SU-DHL-6 (cell line): ENCODE data around the gene CEACAM20.

Experiments used
- H2AFZ ChIP-seq: fragments of 200-600 bp; sonication (generic); 2 replicates; pipeline ENCODE4 v1.6.1; 2014; ENCODE audit warnings: low read depth, mild to moderate bottlenecking, moderate library complexity, mixed read lengths, antibody characterized with exemption, low read length; ENCODE audit not compliant: severe bottlenecking
- H3F3A ChIP-seq: fragments of 200-600 bp; shearing (Covaris generic); 2 replicates; pipeline ENCODE4 v1.6.0; 2016; ENCODE audit warnings: antibody characterized with exemption, mild to moderate bottlenecking; ENCODE audit not compliant: insufficient read depth
- H3K27ac ChIP-seq: fragments of 200-600 bp; sonication (generic); 2 replicates; pipeline ENCODE4 v1.5.1; 2016; ENCODE audit warnings: low read depth, mild to moderate bottlenecking, low read length, moderate library complexity, mixed read lengths
- H3K27me3 ChIP-seq: fragments of 200-600 bp; sonication (generic), shearing (Covaris generic); 2 replicates; pipeline ENCODE4 v1.6.0; 2014; ENCODE audit warnings: mild to moderate bottlenecking, low read length
- H3K36me3 ChIP-seq: fragments of 200-600 bp; sonication (generic); 2 replicates; pipeline ENCODE4 v1.6.1; 2014; ENCODE audit warnings: mild to moderate bottlenecking, low read length, mixed read lengths
- H3K4me2 ChIP-seq: fragments of 300-600, 200-600 bp; shearing (Covaris generic), sonication (generic); 2 replicates; pipeline ENCODE4 v1.6.0; 2014; ENCODE audit warnings: low read length, low read depth, mild to moderate bottlenecking; ENCODE audit not compliant: poor library complexity, severe bottlenecking
- H3K4me3 ChIP-seq: fragments of 200-600 bp; sonication (generic); 2 replicates; pipeline ENCODE4 v1.5.1; 2014; ENCODE audit warnings: antibody characterized with exemption, low read length, mild to moderate bottlenecking, mixed read lengths; ENCODE audit not compliant: insufficient read depth, poor library complexity, severe bottlenecking
- H3K79me2 ChIP-seq: fragments of 200-600 bp; sonication (generic); 2 replicates; pipeline ENCODE4 v1.6.1; 2014; ENCODE audit warnings: mild to moderate bottlenecking, low read length, moderate library complexity; ENCODE audit not compliant: insufficient read depth
- H3K9ac ChIP-seq: fragments of 200-600 bp; sonication (generic); 2 replicates; pipeline ENCODE4 v1.7.0; 2014; ENCODE audit warnings: mild to moderate bottlenecking, low read length
- H3K9me2 ChIP-seq: fragments of 200-600 bp; sonication (generic); replicated peaks from 2 replicates; pipeline ENCODE4 v1.6.1; 2014; ENCODE audit warnings: low read length; ENCODE audit not compliant: insufficient read depth
- H3K9me3 ChIP-seq: fragments of 200-600 bp; sonication (generic); 2 replicates; pipeline ENCODE4 v1.6.1; 2014; ENCODE audit warnings: low read length, mixed read lengths; ENCODE audit not compliant: insufficient read depth
- H4K20me1 ChIP-seq: fragments of 200-600 bp; sonication (generic); 2 replicates; pipeline ENCODE4 v1.6.1; 2014; ENCODE audit warnings: low read depth, mild to moderate bottlenecking, antibody characterized with exemption, low read length, moderate library complexity, mixed read lengths
- CTCF ChIP-seq: fragments of 200-600 bp; sonication (generic); IDR thresholded peaks from one replicate; pipeline ENCODE4 v1.5.1; 2017; ENCODE audit warnings: antibody characterized with exemption, mild to moderate bottlenecking, low read length, moderate library complexity; ENCODE audit not compliant: insufficient read depth, poor library complexity, severe bottlenecking
- EZH2phosphoT487 ChIP-seq: fragments of 200-600 bp; sonication (generic), shearing (Covaris generic); conservative IDR thresholded peaks from 2 replicates; pipeline ENCODE4 v1.6.1; 2018; ENCODE audit warnings: mild to moderate bottlenecking, antibody characterized with exemption, low read length, moderate library complexity, mixed read lengths

The CEACAM20 gene

GRCh38 chr19:44573183-44573582 lies 43.7 kb upstream of the CEACAM20 start:
- H2AFZ ChIP-seq = no peak overlapping the region
- no peak overlapping the region for H3K4me3 ChIP-seq
- H3K9me2 ChIP-seq = no peaks in the 10 kb centered on the region
- H3K4me2 ChIP-seq = no peak overlapping the region
- no peak overlapping the region for H3K9ac ChIP-seq
- no peak overlapping the region for H3K27ac ChIP-seq
- no peaks in the 10 kb centered on the region for H3K36me3 ChIP-seq
- TF ChIP-seq CTCF (no peak), EZH2phosphoT487 (no peak)
- H3F3A ChIP-seq = no peaks in the 10 kb centered on the region
- H3K27me3 ChIP-seq = no peaks in the 10 kb centered on the region
- no peaks in the 10 kb centered on the region for H4K20me1 ChIP-seq
- H3K9me3 ChIP-seq = no peaks in the 10 kb centered on the region
- H3K79me2 ChIP-seq = no peaks in the 10 kb centered on the region

GRCh38 chr19:44572581-44572900 lies 43.1 kb upstream of the CEACAM20 start:
- Histone ChIP-seq H3K9ac (no peak overlapping the region), H3K27ac (no peak overlapping the region), H3K9me2 (no peaks in the 10 kb centered on the region), H4K20me1 (no peaks in the 10 kb centered on the region), H3K27me3 (no peaks in the 10 kb centered on the region), H3K4me2 (no peak overlapping the region), H3K36me3 (no peaks in the 10 kb centered on the region), H3K79me2 (no peaks in the 10 kb centered on the region), H3F3A (no peaks in the 10 kb centered on the region), H3K4me3 (no peak overlapping the region), H2AFZ (no peak overlapping the region), H3K9me3 (no peaks in the 10 kb centered on the region)
- no peak for TF ChIP-seq CTCF
- TF ChIP-seq EZH2phosphoT487 = no peak

- no peak overlapping the region for H3K9ac ChIP-seq
- H3K27ac ChIP-seq = no peak overlapping the region
- no peak overlapping the region for H3K4me2 ChIP-seq
- no peaks in the 10 kb centered on the region for H3K27me3 ChIP-seq
- H3K36me3 ChIP-seq = no peaks in the 10 kb centered on the region
- H3F3A ChIP-seq = no peaks in the 10 kb centered on the region
- H2AFZ ChIP-seq = no peak overlapping the region
- H3K9me2 ChIP-seq = no peaks in the 10 kb centered on the region
- H4K20me1 ChIP-seq = no peaks in the 10 kb centered on the region
- no peak overlapping the region for H3K4me3 ChIP-seq
- TF ChIP-seq CTCF = no peak
- no peak for TF ChIP-seq EZH2phosphoT487
- H3K79me2 ChIP-seq = no peaks in the 10 kb centered on the region
- no peaks in the 10 kb centered on the region for H3K9me3 ChIP-seq
Observed at GRCh38 chr19:44571830-44572580, 42.5 kb upstream of the CEACAM20 start.
